H9 (cell line): ENCODE measurements around the gene KLHL10. TPM values are rescaled to one million over a fixed set of nuclear protein-coding genes. Genes with fewer than 3 reads are reported as not detected.
"Not testable (repeated sequence)": the region's sequence is repeated elsewhere in the genome, so short reads cannot be mapped to it uniquely, and the experiment has no call there.

Experiments
- DNase-seq: peaks from one replicate; pipeline ENCODE4 v3.0.0-alpha.2; 2017
- H2AFZ ChIP-seq: one replicate; pipeline ENCODE4 v1.6.1; 2013; ENCODE audit warnings: mild to moderate bottlenecking, low read length, control low read depth, moderate library complexity
- H2AK5ac ChIP-seq: 2 replicates; pipeline ENCODE4 v1.6.1; 2013; ENCODE audit warnings: low read length, control low read depth, mixed read lengths; ENCODE audit not compliant: insufficient read length
- H2BK120ac ChIP-seq: one replicate; pipeline ENCODE4 v1.6.1; 2013; ENCODE audit warnings: low read depth, mild to moderate bottlenecking, low read length, control low read depth, inconsistent platforms; ENCODE audit not compliant: poor library complexity, severe bottlenecking
- H2BK12ac ChIP-seq: 2 replicates; pipeline ENCODE4 v1.6.1; 2013; ENCODE audit warnings: low read length, control low read depth, mixed read lengths, low read depth; ENCODE audit not compliant: insufficient read length
- H2BK15ac ChIP-seq: 2 replicates; pipeline ENCODE4 v1.6.1; 2013; ENCODE audit warnings: low read depth, low read length, control low read depth
- H2BK20ac ChIP-seq: one replicate; pipeline ENCODE4 v1.6.1; 2013; ENCODE audit warnings: low read depth, mild to moderate bottlenecking, low read length, control low read depth, inconsistent platforms; ENCODE audit not compliant: poor library complexity, severe bottlenecking
- H2BK5ac ChIP-seq: 2 replicates; pipeline ENCODE4 v1.6.1; 2013; ENCODE audit warnings: low read length, control low read depth, mixed read lengths; ENCODE audit not compliant: insufficient read length
- H3K14ac ChIP-seq: 2 replicates; pipeline ENCODE4 v1.6.1; 2013; ENCODE audit warnings: low read length, control low read depth; ENCODE audit not compliant: insufficient read depth
- H3K18ac ChIP-seq: 2 replicates; pipeline ENCODE4 v1.6.1; 2013; ENCODE audit warnings: low read depth, mild to moderate bottlenecking, mixed read lengths, low read length, control low read depth; ENCODE audit not compliant: insufficient read length
- H3K23ac ChIP-seq: 2 replicates; pipeline ENCODE4 v1.6.1; 2013; ENCODE audit warnings: low read length, control low read depth, mixed read lengths, low read depth; ENCODE audit not compliant: insufficient read length
- H3K23me2 ChIP-seq: 2 replicates; pipeline ENCODE4 v1.6.1; 2013; ENCODE audit warnings: low read depth, mild to moderate bottlenecking, mixed read lengths, low read length, control low read depth; ENCODE audit not compliant: insufficient read length, poor library complexity, severe bottlenecking
- H3K27ac ChIP-seq: 2 replicates; pipeline ENCODE4 v1.5.1; 2013; ENCODE audit warnings: low read length, control low read depth, mixed read lengths, low read depth; ENCODE audit not compliant: insufficient read length
- H3K27me3 ChIP-seq: 2 replicates; pipeline ENCODE4 v1.6.1; 2013; ENCODE audit warnings: low read length, control low read depth, inconsistent platforms; ENCODE audit not compliant: insufficient read depth
- H3K4ac ChIP-seq: 2 replicates; pipeline ENCODE4 v1.6.1; 2013; ENCODE audit warnings: low read depth, mild to moderate bottlenecking, control low read depth, inconsistent platforms, low read length, moderate library complexity
- H3K4me1 ChIP-seq: 2 replicates; pipeline ENCODE4 v1.6.1; 2013; ENCODE audit warnings: low read length, control low read depth, inconsistent platforms; ENCODE audit not compliant: insufficient read depth
- H3K4me2 ChIP-seq: 2 replicates; pipeline ENCODE4 v1.6.1; 2013; ENCODE audit warnings: low read length, control low read depth, mixed read lengths; ENCODE audit not compliant: insufficient read length, insufficient read depth
- H3K56ac ChIP-seq: 2 replicates; pipeline ENCODE4 v1.6.1; 2013; ENCODE audit warnings: low read depth, mild to moderate bottlenecking, mixed read lengths, low read length, control low read depth; ENCODE audit not compliant: insufficient read length
- H3K79me1 ChIP-seq: 2 replicates; pipeline ENCODE4 v1.6.1; 2013; ENCODE audit warnings: low read depth, mild to moderate bottlenecking, moderate library complexity, low read length, control low read depth, inconsistent platforms; ENCODE audit not compliant: insufficient read depth, poor library complexity, severe bottlenecking
- H3K79me2 ChIP-seq: 2 replicates; pipeline ENCODE4 v1.6.1; 2013; ENCODE audit warnings: low read length, control low read depth, inconsistent platforms; ENCODE audit not compliant: insufficient read depth
- H3K9ac ChIP-seq: 2 replicates; pipeline ENCODE4 v1.6.1; 2013; ENCODE audit warnings: low read length, control low read depth, mixed read lengths; ENCODE audit not compliant: insufficient read length; ENCODE audit errors: extremely low read depth
- H3K9me3 ChIP-seq: one replicate; pipeline ENCODE4 v1.6.1; 2013; ENCODE audit warnings: low read depth, low read length, inconsistent platforms; ENCODE audit not compliant: control insufficient read depth
- H3T11ph ChIP-seq: one replicate; pipeline ENCODE4 v1.6.1; 2013; ENCODE audit warnings: mild to moderate bottlenecking, low read length, control low read depth, inconsistent platforms
- H4K20me1 ChIP-seq: one replicate; pipeline ENCODE4 v1.6.1; 2013; ENCODE audit not compliant: control insufficient read depth, insufficient read length, insufficient read depth
- H4K5ac ChIP-seq: 2 replicates; pipeline ENCODE4 v1.6.1; 2013; ENCODE audit warnings: low read depth, mild to moderate bottlenecking, mixed read lengths, low read length, control low read depth; ENCODE audit not compliant: insufficient read length
- H4K8ac ChIP-seq: replicated peaks from 2 replicates; pipeline ENCODE4 v1.6.1; 2013; ENCODE audit warnings: low read length, control low read depth, mixed read lengths, low read depth; ENCODE audit not compliant: insufficient read length
- H4K91ac ChIP-seq: 2 replicates; pipeline ENCODE4 v1.6.1; 2013; ENCODE audit warnings: low read depth, mild to moderate bottlenecking, moderate library complexity, mixed read lengths, low read length, control low read depth; ENCODE audit not compliant: insufficient read length
- H3K27ac Mint-ChIP-seq, 3 experiments: 2 replicates in 2 of 3; 3 replicates in 1 of 3; pipeline ENCODE4 v1.8.0; 2020 to 2021; ENCODE audit warnings: mixed read lengths in 3 of 3, mild to moderate bottlenecking in 1 of 3, moderate library complexity in 1 of 3
- H3K27me3 Mint-ChIP-seq: 2 replicates; pipeline ENCODE4 v1.8.0; 2021; ENCODE audit warnings: low read depth, mild to moderate bottlenecking, moderate library complexity, mixed read lengths
- H3K36me3 Mint-ChIP-seq, 3 experiments: 2 replicates in 2 of 3; 3 replicates in 1 of 3; pipeline ENCODE4 v1.8.0; 2020 to 2021; ENCODE audit warnings: low read depth in 3 of 3, mixed read lengths in 3 of 3; ENCODE audit not compliant: insufficient read depth in 1 of 3
- H3K4me1 Mint-ChIP-seq, 2 experiments: 2 replicates each; pipeline ENCODE4 v1.8.0; 2020; ENCODE audit warnings: mixed read lengths in 2 of 2
- H3K4me3 Mint-ChIP-seq, 2 experiments: 2 replicates in 1 of 2; 3 replicates in 1 of 2; pipeline ENCODE4 v1.8.0; 2020 to 2021; ENCODE audit warnings: mild to moderate bottlenecking in 2 of 2, mixed read lengths in 2 of 2, moderate library complexity in 1 of 2
- H3K9me3 Mint-ChIP-seq, 2 experiments: 2 replicates in 1 of 2; 3 replicates in 1 of 2; pipeline ENCODE4 v1.8.0; 2020; ENCODE audit warnings: mild to moderate bottlenecking in 2 of 2, mixed read lengths in 2 of 2, moderate library complexity in 1 of 2
- WGBS: extraction: QIAGEN DNeasy Blood & Tissue Kit; methylation state at CpG from one replicate; pipeline ENCODE4 v1.1.7; 2013; ENCODE audit warnings: missing lambda C conversion rate, low lambda C conversion rate, mixed read lengths; ENCODE audit not compliant: insufficient read length; ENCODE audit errors: extremely low coverage; 5-methylcytosine and 5-hydroxymethylcytosine counted together
- total RNA-seq: library from RNA; stranded (reverse); gene quantifications from 2 replicates; pipeline ENCODE4 v1.2.1, GENCODE V29; 2021

The KLHL10 gene
- total RNA-seq, 1 experiment from 2014 or later: 0.46 TPM

- not testable (repeated sequence) for H4K5ac ChIP-seq, H3T11ph ChIP-seq, H3K4me1 Mint-ChIP-seq, H3K4ac ChIP-seq, H3K9ac ChIP-seq, H3K23ac ChIP-seq, DNase-seq, H4K20me1 ChIP-seq, H2BK12ac ChIP-seq, H2BK120ac ChIP-seq, H3K27me3 ChIP-seq, H3K79me2 ChIP-seq, H3K56ac ChIP-seq, H3K4me2 ChIP-seq, H2BK5ac ChIP-seq, H3K9me3 Mint-ChIP-seq, H3K36me3 Mint-ChIP-seq, H3K4me3 Mint-ChIP-seq, H3K4me1 ChIP-seq, H3K79me1 ChIP-seq, H2BK20ac ChIP-seq, H4K8ac ChIP-seq, H2AFZ ChIP-seq, H3K9me3 ChIP-seq, H3K23me2 ChIP-seq, H2BK15ac ChIP-seq, H3K14ac ChIP-seq, H2AK5ac ChIP-seq, H3K27ac ChIP-seq, H3K18ac ChIP-seq, H4K91ac ChIP-seq, H3K27ac Mint-ChIP-seq
- WGBS: no CpG with 5 or more reads among the region's 6 CpGs
- peaks cover 14% of the 10 kb centered on the region for H3K27me3 Mint-ChIP-seq
Observed at GRCh38 chr17:41840781-41841180, 3.2 kb downstream of the KLHL10 start.
